ENCODE results near the gene DNAL4. TPM values are rescaled to one million over a fixed set of nuclear protein-coding genes. Genes with fewer than 3 reads are reported as not detected.

The DNAL4 gene
- total RNA-seq, 1 experiment from 2014 or later, result 8.3 TPM

- Histone ChIP-seq H4K20me1 (ENCODE audit: control insufficient read depth, insufficient read depth, insufficient read length) (peaks cover 3% of the 10 kb centered on the region), H2BK5ac (ENCODE audit: insufficient read length, low read length) (no peak overlapping the region), H2BK12ac (ENCODE audit: insufficient read length, low read depth, low read length) (no peak overlapping the region), H2BK15ac (ENCODE audit: low read depth, low read length) (no peak overlapping the region), H4K5ac (ENCODE audit: insufficient read length, low read depth, low read length) (no peak overlapping the region), H3K4me2 (ENCODE audit: insufficient read depth, insufficient read length, low read length) (no peak overlapping the region), H3K27me3 (ENCODE audit: insufficient read depth, low read length) (peaks cover 10% of the 10 kb centered on the region; the same call in 1 of the 2 replicates), H2AK5ac (ENCODE audit: insufficient read length, low read length) (no peak overlapping the region), H4K91ac (ENCODE audit: insufficient read length, low read depth, low read length) (no peak overlapping the region), H2AFZ (ENCODE audit: low read length) (no peak overlapping the region), H4K8ac (replicated peaks; ENCODE audit: insufficient read length, low read depth, low read length) (no peak overlapping the region), H3K23me2 (ENCODE audit: insufficient read length, low read depth, low read length, poor library complexity, severe bottlenecking) (no peaks in the 10 kb centered on the region), H3K14ac (ENCODE audit: insufficient read depth, low read length) (no peak overlapping the region), H3K4me1 (ENCODE audit: insufficient read depth, low read length) (peaks cover 10% of the 10 kb centered on the region; the same call in 1 of the 2 replicates), H3K79me2 (ENCODE audit: insufficient read depth, low read length) (peaks cover 2% of the 10 kb centered on the region; the same call in 1 of the 2 replicates), H3K4ac (ENCODE audit: low read depth, low read length) (no peak overlapping the region), H2BK120ac (ENCODE audit: low read depth, low read length, poor library complexity, severe bottlenecking) (no peak overlapping the region), H3T11ph (ENCODE audit: low read length) (no peak overlapping the region), H2BK20ac (ENCODE audit: low read depth, low read length, poor library complexity, severe bottlenecking) (no peak overlapping the region), H3K9ac (ENCODE audit: extremely low read depth, insufficient read length, low read length) (no peak overlapping the region), H3K18ac (ENCODE audit: insufficient read length, low read depth, low read length) (no peak overlapping the region), H3K27ac (ENCODE audit: insufficient read length, low read depth, low read length) (no peak overlapping the region), H3K79me1 (ENCODE audit: insufficient read depth, low read depth, low read length, poor library complexity, severe bottlenecking) (no peaks in the 10 kb centered on the region), H3K9me3 (ENCODE audit: control insufficient read depth, low read depth, low read length) (no peaks in the 10 kb centered on the region), H3K23ac (ENCODE audit: insufficient read length, low read depth, low read length) (no peak overlapping the region), H3K56ac (ENCODE audit: insufficient read length, low read depth, low read length) (no peak overlapping the region)
- no CpG with 5 or more reads among the region's 6 CpGs for WGBS (ENCODE audit: extremely low coverage, insufficient read length, low lambda C conversion rate)
- H3K4me3 Mint-ChIP-seq, result no peak overlapping the region; a peak in 1 of 5 replicates
- no peak overlapping the region; a peak in 1 of 7 replicates for H3K27ac Mint-ChIP-seq
- DNase-seq, result no peak
- no peaks in the 10 kb centered on the region; a peak in 1 of 7 replicates for H3K36me3 Mint-ChIP-seq (ENCODE audit: insufficient read depth in 1 of 3, low read depth in 3 of 3)
- H3K9me3 Mint-ChIP-seq, result no peaks in the 10 kb centered on the region
- H3K4me1 Mint-ChIP-seq, result peaks cover 45 to 50% of the 10 kb centered on the region in 2 experiments
- peaks cover 41% of the 10 kb centered on the region for H3K27me3 Mint-ChIP-seq (ENCODE audit: low read depth)
- TF ChIP-seq, protein P1, sequence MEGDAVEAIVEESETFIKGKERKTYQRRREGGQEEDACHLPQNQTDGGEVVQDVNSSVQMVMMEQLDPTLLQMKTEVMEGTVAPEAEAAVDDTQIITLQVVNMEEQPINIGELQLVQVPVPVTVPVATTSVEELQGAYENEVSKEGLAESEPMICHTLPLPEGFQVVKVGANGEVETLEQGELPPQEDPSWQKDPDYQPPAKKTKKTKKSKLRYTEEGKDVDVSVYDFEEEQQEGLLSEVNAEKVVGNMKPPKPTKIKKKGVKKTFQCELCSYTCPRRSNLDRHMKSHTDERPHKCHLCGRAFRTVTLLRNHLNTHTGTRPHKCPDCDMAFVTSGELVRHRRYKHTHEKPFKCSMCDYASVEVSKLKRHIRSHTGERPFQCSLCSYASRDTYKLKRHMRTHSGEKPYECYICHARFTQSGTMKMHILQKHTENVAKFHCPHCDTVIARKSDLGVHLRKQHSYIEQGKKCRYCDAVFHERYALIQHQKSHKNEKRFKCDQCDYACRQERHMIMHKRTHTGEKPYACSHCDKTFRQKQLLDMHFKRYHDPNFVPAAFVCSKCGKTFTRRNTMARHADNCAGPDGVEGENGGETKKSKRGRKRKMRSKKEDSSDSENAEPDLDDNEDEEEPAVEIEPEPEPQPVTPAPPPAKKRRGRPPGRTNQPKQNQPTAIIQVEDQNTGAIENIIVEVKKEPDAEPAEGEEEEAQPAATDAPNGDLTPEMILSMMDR (conservative IDR thresholded peaks at IDR 0.05), result no peak
These were observed 43.5 kb upstream of the DNAL4 start for GRCh38 chr22:38837414-38837928.
